GM19468 (cell line): Measurements from ENCODE around the gene CTDP1.

Experiments used
- ATAC-seq: cut with Tn5 transposase; IDR thresholded peaks from one replicate; pipeline ENCODE4 v1.9.1; 2021; ENCODE audit warnings: mild to moderate bottlenecking, moderate library complexity, moderate number of reproducible peaks; ENCODE audit not compliant: unreplicated experiment; ENCODE audit errors: extremely low read depth

Gene CTDP1

GRCh38 chr18:79695856-79696850, 16.6 kb downstream of the CTDP1 start:
- ATAC-seq = no peak

GRCh38 chr18:79697178-79697577, 17.6 kb downstream of the CTDP1 start:
- no peak for ATAC-seq

GRCh38 chr18:79697976-79698375, 18.4 kb downstream of the CTDP1 start:
- no peak for ATAC-seq

GRCh38 chr18:79698668-79699335, 19.2 kb downstream of the CTDP1 start:
- ATAC-seq = no peak

- ATAC-seq = no peak
Observed at GRCh38 chr18:79699653-79700052, 20.1 kb downstream of the CTDP1 start.

- no peak for ATAC-seq
Observed at GRCh38 chr18:79702906-79703305, 23.3 kb downstream of the CTDP1 start.

- ATAC-seq = no peak
Observed at GRCh38 chr18:79704631-79705030, 25.0 kb downstream of the CTDP1 start.

GRCh38 chr18:79705272-79705671, 25.7 kb downstream of the CTDP1 start:
- no peak for ATAC-seq

GRCh38 chr18:79706006-79706405, 26.4 kb downstream of the CTDP1 start:
- no peak for ATAC-seq

GRCh38 chr18:79706658-79707057, 27.1 kb downstream of the CTDP1 start:
- ATAC-seq = no peak

GRCh38 chr18:79707239-79707638, 27.6 kb downstream of the CTDP1 start:
- no peak for ATAC-seq

- no peak for ATAC-seq
Observed at GRCh38 chr18:79707671-79708070, 28.1 kb downstream of the CTDP1 start.

- no peak for ATAC-seq
Observed at GRCh38 chr18:79708412-79708811, 28.8 kb downstream of the CTDP1 start.

GRCh38 chr18:79712206-79712857, 32.7 kb downstream of the CTDP1 start:
- no peak for ATAC-seq

GRCh38 chr18:79713341-79713740, 33.7 kb downstream of the CTDP1 start:
- ATAC-seq = no peak

- ATAC-seq = no peak
Observed at GRCh38 chr18:79714531-79715240, 35.1 kb downstream of the CTDP1 start.

- ATAC-seq = no peak
Observed at GRCh38 chr18:79715280-79715679, 35.7 kb downstream of the CTDP1 start.

GRCh38 chr18:79717059-79717458, 37.5 kb downstream of the CTDP1 start:
- no peak for ATAC-seq

- no peak for ATAC-seq
Observed at GRCh38 chr18:79717555-79718074, 38.0 kb downstream of the CTDP1 start.

- no peak for ATAC-seq
Observed at GRCh38 chr18:79718126-79718525, 38.5 kb downstream of the CTDP1 start.
